Suppressor macrophage treated with lipopolysaccharide for 4 hours (primary cell): ENCODE data around the gene PARD3B.

Experiments used
- DNase-seq: peaks from one replicate; pipeline ENCODE4 v3.0.0-alpha.2; 2020

PARD3B gene

GRCh38 chr2:204608237-204608939 is 63.1 kb downstream of the PARD3B start:
- no peak for DNase-seq

- no peak for DNase-seq
Measured at GRCh38 chr2:204611017-204611631, 65.8 kb downstream of the PARD3B start.

- no peak for DNase-seq
Measured at GRCh38 chr2:204611764-204612163, 66.5 kb downstream of the PARD3B start.

GRCh38 chr2:204613635-204614034 is 68.4 kb downstream of the PARD3B start:
- DNase-seq = no peak

- no peak for DNase-seq
Measured at GRCh38 chr2:204615456-204615855, 70.2 kb downstream of the PARD3B start.

- DNase-seq = no peak
Measured at GRCh38 chr2:204625135-204625534, 79.9 kb downstream of the PARD3B start.

GRCh38 chr2:204628926-204629712 is 83.8 kb downstream of the PARD3B start:
- DNase-seq = no peak

- no peak for DNase-seq
Measured at GRCh38 chr2:204632410-204632809, 87.1 kb downstream of the PARD3B start.

GRCh38 chr2:204634564-204634963 is 89.3 kb downstream of the PARD3B start:
- no peak for DNase-seq

- no peak for DNase-seq
Measured at GRCh38 chr2:204635478-204635877, 90.2 kb downstream of the PARD3B start.

GRCh38 chr2:204638471-204639194 is 93.4 kb downstream of the PARD3B start:
- DNase-seq = no peak

- no peak for DNase-seq
Measured at GRCh38 chr2:204643326-204643725, 98.1 kb downstream of the PARD3B start.

- DNase-seq = no peak
Measured at GRCh38 chr2:204645018-204645773, 99.9 kb downstream of the PARD3B start.

- no peak for DNase-seq
Measured at GRCh38 chr2:204647626-204648025, 102.4 kb downstream of the PARD3B start.

- DNase-seq = no peak
Measured at GRCh38 chr2:204650611-204651010, 105.3 kb downstream of the PARD3B start.

- no peak for DNase-seq
Measured at GRCh38 chr2:204652063-204652462, 106.8 kb downstream of the PARD3B start.

GRCh38 chr2:204654669-204655068 is 109.4 kb downstream of the PARD3B start:
- no peak for DNase-seq

- DNase-seq = no peak
Measured at GRCh38 chr2:204655101-204655500, 109.8 kb downstream of the PARD3B start.

- no peak for DNase-seq
Measured at GRCh38 chr2:204655626-204656025, 110.4 kb downstream of the PARD3B start.

GRCh38 chr2:204657024-204657423 is 111.7 kb downstream of the PARD3B start:
- DNase-seq = no peak

- no peak for DNase-seq
Measured at GRCh38 chr2:204662956-204663355, 117.7 kb downstream of the PARD3B start.

GRCh38 chr2:204663816-204664425 is 118.6 kb downstream of the PARD3B start:
- no peak for DNase-seq
